HUES48 (cell line): ENCODE results near the gene UBAP2.
A peak's percentile ranks its signal among the peaks of the same experiment; 100 is the strongest.

Source experiments
- H3K27ac ChIP-seq: one replicate; pipeline ENCODE4 v1.7.0; 2013; ENCODE audit warnings: low read depth, low read length, inconsistent platforms
- H3K27me3 ChIP-seq: 2 replicates; pipeline ENCODE4 v1.6.1; 2013; ENCODE audit warnings: mild to moderate bottlenecking, low read length; ENCODE audit not compliant: control insufficient read depth, insufficient read depth
- H3K36me3 ChIP-seq: 2 replicates; pipeline ENCODE4 v1.6.1; 2013; ENCODE audit warnings: low read length; ENCODE audit not compliant: control insufficient read depth, insufficient read depth
- H3K4me1 ChIP-seq: 2 replicates; pipeline ENCODE4 v1.6.1; 2013; ENCODE audit warnings: mild to moderate bottlenecking, low read length; ENCODE audit not compliant: control insufficient read depth, insufficient read depth
- H3K4me3 ChIP-seq: 2 replicates; pipeline ENCODE4 v1.5.1; 2013; ENCODE audit warnings: mild to moderate bottlenecking, low read depth, low read length
- H3K9ac ChIP-seq: 2 replicates; pipeline ENCODE4 v1.6.1; 2013; ENCODE audit warnings: mild to moderate bottlenecking, low read depth, low read length, moderate library complexity
- H3K9me3 ChIP-seq: 2 replicates; pipeline ENCODE4 v1.6.1; 2013; ENCODE audit warnings: low read length; ENCODE audit not compliant: control insufficient read depth, insufficient read depth

UBAP2 gene

DNA sequence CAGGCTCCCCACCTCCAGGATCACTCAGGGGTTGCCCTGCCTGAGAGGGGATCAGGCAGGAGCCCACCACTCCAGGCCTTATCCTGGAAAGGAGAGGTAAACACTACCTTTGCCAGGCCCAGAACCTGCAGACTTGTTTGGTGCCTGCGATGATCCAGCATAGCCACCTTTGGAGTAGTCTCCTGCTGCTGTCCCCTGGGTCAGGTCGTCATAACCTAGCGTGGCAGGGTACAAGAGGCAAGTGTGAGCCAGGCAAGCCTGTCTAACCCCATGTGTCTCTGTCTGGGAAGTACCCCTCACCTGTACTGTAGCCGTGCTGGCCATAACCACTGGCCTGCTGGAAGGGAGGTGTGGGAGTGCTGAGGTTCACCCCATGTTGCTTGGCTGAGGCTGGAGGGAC lies 125.6 kb downstream of the UBAP2 start:
- Histone ChIP-seq H3K4me3 (no peak overlapping the region), H3K9ac (no peak overlapping the region), H3K4me1 (peaks cover 13% of the 10 kb centered on the region), H3K27ac (no peak overlapping the region), H3K36me3 (peaks cover 99% of the 10 kb centered on the region), H3K9me3 (no peaks in the 10 kb centered on the region), H3K27me3 (no peaks in the 10 kb centered on the region)

DNA sequence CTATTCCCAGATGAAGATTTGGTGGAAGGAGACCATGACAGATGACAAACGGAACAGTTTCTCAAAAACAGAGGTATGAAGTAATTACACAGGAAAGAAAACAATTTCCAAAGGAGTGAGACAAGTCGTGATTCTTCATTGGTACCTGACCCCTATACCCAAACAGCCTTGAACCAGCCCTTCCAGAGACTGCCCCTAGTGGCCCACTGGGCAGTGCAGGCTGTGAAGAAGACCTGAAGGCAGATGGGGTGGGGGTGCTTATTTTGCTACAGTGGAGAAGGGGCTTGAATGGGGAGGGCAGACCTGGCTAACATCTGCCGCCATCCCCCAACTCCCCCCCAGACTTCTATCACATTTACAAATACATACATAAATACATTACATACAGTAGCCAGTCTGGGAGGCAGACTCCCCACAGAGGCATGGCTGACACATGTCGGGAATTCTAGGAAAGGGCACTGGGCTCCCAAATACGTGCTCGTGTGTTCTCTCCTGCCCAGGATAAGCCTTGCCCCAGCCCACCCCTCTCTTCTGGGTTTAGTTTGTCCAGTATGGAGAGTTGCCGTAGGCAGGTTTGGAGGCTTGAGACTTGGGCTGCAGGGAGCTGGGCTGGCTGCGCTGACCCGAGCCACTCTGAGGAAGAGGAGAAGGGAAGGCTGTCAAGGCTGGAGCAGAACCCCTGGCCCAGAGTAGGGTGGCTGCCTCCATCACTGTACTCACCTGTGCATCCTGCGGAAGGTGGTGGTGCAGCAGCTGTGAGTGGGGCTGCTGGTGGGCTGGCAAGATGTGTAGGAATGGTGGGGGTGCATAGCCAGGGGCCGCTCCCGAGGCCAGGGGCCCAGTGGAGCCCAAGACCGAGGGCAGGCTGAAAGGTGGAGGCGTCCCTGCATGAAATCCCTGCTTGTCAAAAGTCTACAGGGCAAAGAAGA lies 126.5 kb downstream of the UBAP2 start:
- H3K27me3 ChIP-seq: no peaks in the 10 kb centered on the region
- peaks cover 13% of the 10 kb centered on the region for H3K4me1 ChIP-seq
- H3K9me3 ChIP-seq: no peaks in the 10 kb centered on the region
- H3K36me3 ChIP-seq: peaks cover 99% of the 10 kb centered on the region
- H3K9ac ChIP-seq: no peak overlapping the region
- no peak overlapping the region for H3K27ac ChIP-seq
- H3K4me3 ChIP-seq: no peak overlapping the region

DNA sequence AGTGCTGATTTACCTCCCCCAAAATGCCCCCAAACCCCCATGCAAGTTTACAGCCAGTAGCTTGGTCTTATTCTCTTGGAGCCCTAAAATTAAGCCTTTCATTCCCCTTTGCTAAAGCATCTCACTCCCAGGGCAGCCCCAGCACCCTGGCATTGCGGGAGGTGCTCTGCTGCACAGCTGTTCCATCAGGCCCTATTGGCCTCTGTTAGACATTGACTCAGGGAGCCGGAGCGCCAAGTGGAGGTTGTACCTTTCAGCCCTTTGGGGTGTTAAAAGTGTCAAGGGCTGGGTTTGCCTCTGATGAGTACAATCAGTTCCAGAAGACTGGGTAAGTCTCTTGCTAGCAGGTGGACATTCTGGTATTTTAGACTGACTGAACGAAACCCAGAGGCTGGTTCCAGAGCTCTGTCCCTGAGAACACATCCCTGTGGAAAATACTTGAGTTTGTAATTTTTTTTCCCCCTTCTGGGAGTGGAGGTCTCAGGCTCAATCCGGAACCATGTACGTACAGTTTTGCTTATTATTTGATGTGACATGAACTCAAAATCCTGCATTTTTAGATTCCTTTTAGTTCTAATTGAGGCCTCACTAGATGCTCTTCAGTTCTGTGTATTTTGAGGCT lies 129.3 kb downstream of the UBAP2 start:
- Histone ChIP-seq H3K27ac (no peak overlapping the region), H3K9ac (no peak overlapping the region), H3K4me1 (peaks cover 20% of the 10 kb centered on the region), H3K9me3 (no peaks in the 10 kb centered on the region), H3K4me3 (no peak overlapping the region), H3K36me3 (peaks cover 85% of the 10 kb centered on the region), H3K27me3 (no peaks in the 10 kb centered on the region)

DNA sequence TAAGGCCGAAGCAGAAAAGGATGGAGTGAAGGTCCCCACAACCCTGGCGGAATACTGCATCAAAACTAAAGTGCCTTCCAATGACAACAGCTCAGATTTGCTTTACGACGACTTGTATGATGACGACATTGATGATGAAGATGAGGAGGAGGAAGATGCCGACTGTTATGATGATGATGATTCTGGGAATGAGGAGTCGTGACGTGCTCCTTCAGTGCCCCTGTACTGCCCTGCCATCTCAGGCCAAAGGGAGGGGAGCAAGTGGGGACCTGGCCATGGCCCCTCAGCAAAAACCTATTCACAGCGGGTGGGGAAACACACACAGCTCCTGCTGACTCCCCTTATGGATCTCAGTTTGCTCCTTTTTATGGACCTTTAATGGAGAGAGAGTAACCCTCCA lies 131.7 kb downstream of the UBAP2 start:
- Histone ChIP-seq H3K27ac (peak overlapping the region; percentile 45), H3K27me3 (no peaks in the 10 kb centered on the region), H3K4me3 (no peak overlapping the region), H3K4me1 (peaks cover 20% of the 10 kb centered on the region), H3K9me3 (no peaks in the 10 kb centered on the region), H3K9ac (no peak overlapping the region), H3K36me3 (peaks cover 81% of the 10 kb centered on the region)

DNA sequence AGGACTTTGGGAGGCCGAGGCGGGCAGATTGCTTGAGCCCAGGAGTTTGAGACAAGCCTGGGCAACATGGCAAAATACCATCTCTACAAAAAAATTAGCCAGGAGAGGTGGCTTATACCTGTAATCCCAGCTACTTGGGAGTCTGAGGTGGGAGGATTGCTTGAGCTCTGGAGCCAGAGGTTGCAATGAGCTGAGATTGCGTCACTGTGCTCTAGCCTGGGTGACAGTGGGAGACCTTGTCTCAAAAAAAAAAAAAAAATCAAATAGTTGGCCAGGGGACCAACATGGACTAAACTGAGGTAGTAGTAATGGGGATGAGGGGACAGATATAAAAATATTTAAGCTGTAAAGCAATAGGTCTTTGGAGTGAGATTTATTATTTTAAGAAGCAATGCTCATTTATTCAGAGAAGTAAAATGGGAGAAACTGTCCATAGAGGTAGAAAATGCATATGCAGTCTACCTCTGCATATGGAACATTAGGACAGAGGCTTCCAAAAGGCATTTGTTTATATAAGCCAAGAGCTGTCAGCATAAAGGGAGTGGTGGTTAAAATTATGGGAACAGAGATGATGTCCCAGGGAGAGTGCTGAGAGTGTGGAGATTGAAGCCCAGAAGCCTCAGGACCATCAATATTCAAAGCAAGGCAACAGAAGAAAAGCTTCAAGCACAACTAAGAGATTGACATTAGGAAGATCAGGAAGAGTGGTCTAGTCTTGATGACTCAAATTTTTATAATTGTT lies 133.6 kb downstream of the UBAP2 start:
- Histone ChIP-seq H3K9ac (no peak overlapping the region), H3K36me3 (peaks cover 65% of the 10 kb centered on the region), H3K4me3 (no peak overlapping the region)

DNA sequence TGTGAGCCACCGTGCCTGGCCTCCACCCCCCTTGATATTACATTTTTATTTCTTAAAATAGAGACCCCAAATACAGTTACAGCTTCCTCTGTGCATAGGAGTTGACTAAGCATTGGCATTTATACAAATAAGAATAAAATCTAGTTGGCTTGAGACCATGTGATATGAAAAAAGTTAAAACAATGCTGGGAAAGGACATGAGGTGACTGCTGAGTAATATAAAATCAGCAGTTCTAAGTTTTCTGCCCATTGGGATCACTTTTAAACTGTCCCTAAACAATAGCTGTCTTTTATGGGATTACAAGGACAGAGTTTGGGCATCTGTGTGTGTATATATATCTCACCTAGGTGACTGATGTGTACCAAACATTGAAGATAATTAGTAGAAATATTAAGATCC lies 135.1 kb downstream of the UBAP2 start:
- Histone ChIP-seq H3K4me1 (0 out of 2 replicates have a peak, but pooled peaks cover 7% of the 10 kb centered on the region), H3K4me3 (no peak overlapping the region), H3K9me3 (no peaks in the 10 kb centered on the region), H3K36me3 (peaks cover 50% of the 10 kb centered on the region), H3K27me3 (no peaks in the 10 kb centered on the region), H3K9ac (no peak overlapping the region), H3K27ac (no peak overlapping the region)

More for the DNA sequence above, 133.6 kb downstream of the UBAP2 start:
- Histone ChIP-seq H3K4me1 (peaks cover 11% of the 10 kb centered on the region), H3K27ac (no peak overlapping the region), H3K9me3 (no peaks in the 10 kb centered on the region), H3K27me3 (no peaks in the 10 kb centered on the region)

DNA sequence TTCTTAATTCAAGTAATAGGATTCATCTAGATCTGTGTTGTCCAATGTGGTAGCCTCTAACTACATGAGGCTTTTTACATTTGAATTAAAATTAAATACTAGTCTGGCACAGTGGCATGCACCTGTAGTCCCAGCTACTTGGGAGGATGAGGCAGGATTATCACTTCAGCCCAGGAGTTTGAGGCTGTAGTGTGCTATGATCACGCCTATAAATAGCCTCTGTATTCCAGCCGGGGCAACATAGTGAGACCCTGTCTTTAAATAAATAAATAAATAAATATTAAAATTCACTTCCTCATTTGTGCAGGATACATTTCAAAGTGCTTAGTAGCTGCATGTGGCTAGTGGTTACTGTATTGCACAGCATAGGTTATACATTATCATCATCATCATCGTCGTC lies 139.9 kb downstream of the UBAP2 start:
- no peaks in the 10 kb centered on the region for H3K9me3 ChIP-seq
- H3K27ac ChIP-seq: no peak overlapping the region
- no peak overlapping the region for H3K9ac ChIP-seq
- H3K4me1 ChIP-seq: peaks cover 14% of the 10 kb centered on the region
- H3K36me3 ChIP-seq: peaks cover 18% of the 10 kb centered on the region
- H3K27me3 ChIP-seq: no peaks in the 10 kb centered on the region
- H3K4me3 ChIP-seq: no peak overlapping the region

DNA sequence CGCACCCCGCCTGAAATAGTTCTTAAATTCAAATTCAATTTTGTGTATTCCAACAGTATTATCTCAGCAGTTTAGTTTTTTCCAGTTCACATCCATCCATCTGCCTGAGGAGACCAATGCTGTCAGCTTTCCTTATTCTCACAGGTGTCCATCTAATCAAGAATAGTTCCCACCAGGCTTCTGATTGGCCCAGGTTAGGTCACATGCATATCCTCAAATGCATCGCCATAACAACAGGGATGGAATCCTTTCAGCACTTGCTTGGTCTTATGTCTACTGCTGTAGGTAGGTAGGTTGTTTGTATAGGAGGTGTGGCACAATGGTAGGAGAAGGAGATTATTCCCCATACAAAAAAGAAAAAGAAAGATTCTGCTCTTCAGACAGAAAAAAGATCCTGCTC lies 140.6 kb downstream of the UBAP2 start:
- H3K4me3 ChIP-seq: no peak overlapping the region
- H3K27me3 ChIP-seq: no peaks in the 10 kb centered on the region
- peaks cover 16% of the 10 kb centered on the region for H3K36me3 ChIP-seq
- peaks cover 20% of the 10 kb centered on the region for H3K4me1 ChIP-seq
- H3K9me3 ChIP-seq: no peaks in the 10 kb centered on the region
- H3K27ac ChIP-seq: no peak overlapping the region
- no peak overlapping the region for H3K9ac ChIP-seq

DNA sequence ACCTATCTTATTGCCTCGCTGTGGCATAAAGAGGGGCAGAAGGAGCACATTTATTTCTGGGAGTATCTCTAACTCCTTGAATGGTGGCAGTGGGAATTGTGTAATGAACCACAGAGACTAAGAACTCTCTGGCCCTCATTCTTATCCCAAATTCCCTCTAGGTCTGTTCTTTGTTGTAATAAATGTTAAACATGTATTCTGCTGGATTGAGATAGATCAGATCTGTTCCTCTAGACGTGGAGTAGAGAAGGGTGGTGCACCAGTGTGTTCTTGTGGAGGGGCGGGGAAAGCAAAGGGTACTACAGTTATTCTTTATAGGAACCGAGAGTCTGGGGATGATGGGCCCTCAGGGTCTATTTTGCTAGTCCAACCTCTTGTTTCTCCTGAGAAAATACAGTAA lies 141.3 kb downstream of the UBAP2 start:
- H3K27me3 ChIP-seq: no peaks in the 10 kb centered on the region
- no peak overlapping the region for H3K9ac ChIP-seq
- no peak overlapping the region for H3K4me3 ChIP-seq
- peaks cover 22% of the 10 kb centered on the region for H3K4me1 ChIP-seq
- peaks cover 12% of the 10 kb centered on the region for H3K36me3 ChIP-seq
- no peaks in the 10 kb centered on the region for H3K9me3 ChIP-seq
- H3K27ac ChIP-seq: no peak overlapping the region

DNA sequence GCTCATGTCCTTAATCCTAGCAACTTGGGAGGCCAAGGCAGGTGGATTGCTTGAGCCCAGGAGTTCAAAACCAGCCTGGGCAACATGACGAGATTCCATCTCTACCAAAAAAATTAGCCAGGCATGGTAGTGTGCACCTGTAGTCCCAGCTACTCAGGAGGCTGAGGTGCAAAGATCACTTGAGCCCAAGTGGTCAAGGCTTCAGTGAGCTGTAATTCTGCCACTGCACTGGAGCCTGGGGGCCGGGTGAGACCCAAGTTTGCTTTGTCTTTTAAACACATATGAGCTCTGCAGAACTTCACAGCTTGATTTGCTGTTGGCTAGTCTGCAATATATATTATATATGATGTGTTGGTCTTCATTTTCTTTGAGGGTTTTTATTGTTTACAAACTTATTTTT lies 141.9 kb downstream of the UBAP2 start:
- H3K36me3 ChIP-seq: peaks cover 14% of the 10 kb centered on the region
- no peak overlapping the region for H3K27ac ChIP-seq
- H3K9ac ChIP-seq: no peak overlapping the region
- H3K9me3 ChIP-seq: no peaks in the 10 kb centered on the region
- H3K27me3 ChIP-seq: no peaks in the 10 kb centered on the region
- H3K4me3 ChIP-seq: no peak overlapping the region
- peaks cover 22% of the 10 kb centered on the region for H3K4me1 ChIP-seq

DNA sequence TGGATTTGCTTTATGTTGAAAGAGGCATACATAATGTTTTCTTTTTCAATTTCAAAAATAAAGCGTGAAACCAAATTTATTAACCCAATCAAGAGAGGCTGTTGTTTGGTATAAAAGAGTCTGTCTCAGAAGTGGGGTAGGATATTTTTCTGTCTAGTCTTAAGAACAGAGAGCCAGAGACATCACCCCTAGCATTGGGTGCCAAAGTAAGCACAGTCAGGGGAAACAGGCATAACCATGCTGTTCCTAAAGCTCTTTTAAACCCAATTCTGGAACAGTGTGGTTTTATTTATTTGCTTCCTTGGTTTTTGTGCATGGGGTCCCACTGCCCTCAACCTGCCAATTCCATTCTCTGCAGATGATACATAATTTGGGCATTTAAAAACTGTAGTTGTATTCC lies 143.6 kb downstream of the UBAP2 start:
- Histone ChIP-seq H3K4me1 (peaks cover 22% of the 10 kb centered on the region), H3K9ac (no peak overlapping the region), H3K27me3 (no peaks in the 10 kb centered on the region), H3K36me3 (peaks cover 28% of the 10 kb centered on the region), H3K9me3 (no peaks in the 10 kb centered on the region), H3K27ac (no peak overlapping the region), H3K4me3 (no peak overlapping the region)
